SK-N-SH (cell line): Measurements from ENCODE around the gene PIGZ.

Experiments
- CTCF ChIP-seq: fragments of 200-600 bp; sonication (generic); IDR thresholded peaks from 2 replicates; pipeline ENCODE4 v1.6.1; 2017; ENCODE audit warnings: antibody characterized with exemption, mild to moderate bottlenecking, moderate library complexity
- EP300 ChIP-seq, 2 experiments: IDR thresholded peaks; 2 replicates each; pipeline versions ENCODE4 v1.4.0 to v1.6.1; 2012; ENCODE audit warnings: borderline replicate concordance in 1 of 2, low read depth in 1 of 2, low read length in 1 of 2
- TAF1 ChIP-seq: IDR thresholded peaks from 2 replicates; pipeline ENCODE4 v1.6.1; 2012; ENCODE audit warnings: low read depth, mild to moderate bottlenecking, low read length, moderate library complexity, borderline replicate concordance

DNA sequence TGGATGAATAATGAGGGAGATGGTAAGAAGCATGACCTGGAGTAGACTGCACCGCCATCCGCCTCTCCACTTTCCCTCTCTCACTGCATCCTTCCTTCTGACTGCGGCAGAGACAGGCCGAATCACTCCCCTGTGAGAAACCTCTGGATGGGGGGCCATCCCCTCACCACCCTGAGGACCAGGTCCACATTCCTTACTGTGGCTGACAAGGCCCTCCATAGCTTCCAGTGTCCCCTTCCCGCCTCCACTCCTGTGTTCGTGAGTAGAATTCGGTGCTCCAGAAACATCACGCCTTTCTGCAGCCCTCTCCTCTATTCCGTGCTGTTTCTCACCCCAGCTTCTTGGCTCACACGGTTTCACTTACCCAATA, 2.8 kb downstream of the PIGZ start:
- TF ChIP-seq TAF1, result no peak
- no peak for TF ChIP-seq EP300 (IDR thresholded peaks at IDR 0.05; ENCODE audit: borderline replicate concordance in 1 of 2, low read depth in 1 of 2, low read length in 1 of 2)
- TF ChIP-seq CTCF, result no peak
